ENCODE data around the gene APIP.

Gene APIP

DNA sequence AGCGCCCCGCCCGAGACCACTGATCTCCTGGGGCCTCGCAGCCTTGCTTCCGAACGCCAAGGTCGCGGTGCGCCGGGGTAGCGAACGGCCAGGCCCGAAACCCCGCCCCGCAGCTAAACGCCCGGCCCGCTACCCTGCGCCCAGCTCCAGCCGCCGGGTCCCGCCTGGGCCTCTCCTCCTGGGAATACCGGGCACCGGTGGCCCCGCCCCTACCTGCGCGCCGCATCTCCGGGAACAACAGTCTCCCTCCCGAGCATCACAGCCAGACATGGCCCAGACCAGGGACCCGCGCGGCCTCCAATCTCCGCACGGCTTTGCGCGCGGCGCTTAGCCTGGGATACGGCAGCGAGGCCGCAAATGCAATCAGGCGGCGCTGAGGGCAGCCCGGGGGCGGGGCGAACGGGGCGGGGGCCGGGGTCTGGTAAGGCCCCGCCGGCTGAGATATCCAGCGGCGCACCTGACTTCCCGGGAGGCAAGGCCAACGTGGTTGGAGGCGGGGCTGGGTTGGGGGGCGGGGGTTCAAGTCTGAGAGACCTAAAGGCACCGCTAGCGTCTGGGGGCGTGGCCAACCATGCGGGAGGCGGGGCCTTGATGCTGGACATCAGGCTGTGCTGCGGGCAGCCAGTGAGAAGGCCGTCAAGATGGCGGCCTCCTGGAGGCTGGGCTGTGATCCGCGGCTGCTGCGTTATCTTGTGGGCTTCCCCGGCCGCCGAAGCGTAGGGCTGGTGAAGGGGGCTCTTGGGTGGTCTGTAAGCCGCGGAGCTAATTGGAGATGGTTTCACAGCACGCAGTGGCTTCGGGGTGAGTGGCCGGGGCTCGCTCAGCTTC lies at the start of gene APIP, which contains the start of gene PDHX:
APIP (minus strand) TSS at position 365 of the 828 bp plus-strand sequence; CDS start at position 270, 95 bp downstream.
PDHX (plus strand) TSS at position 604 of the 828 bp plus-strand sequence; CDS start at position 642, 38 bp downstream.
- DNase-seq (ENCODE audit: low read depth, low spot score), result peak; percentile 76

- DNase-seq (ENCODE audit: low read depth, low spot score), result no peak
These were observed 48.6 kb upstream of the APIP start for GRCh38 chr11:34964610-34965331.

DNA sequence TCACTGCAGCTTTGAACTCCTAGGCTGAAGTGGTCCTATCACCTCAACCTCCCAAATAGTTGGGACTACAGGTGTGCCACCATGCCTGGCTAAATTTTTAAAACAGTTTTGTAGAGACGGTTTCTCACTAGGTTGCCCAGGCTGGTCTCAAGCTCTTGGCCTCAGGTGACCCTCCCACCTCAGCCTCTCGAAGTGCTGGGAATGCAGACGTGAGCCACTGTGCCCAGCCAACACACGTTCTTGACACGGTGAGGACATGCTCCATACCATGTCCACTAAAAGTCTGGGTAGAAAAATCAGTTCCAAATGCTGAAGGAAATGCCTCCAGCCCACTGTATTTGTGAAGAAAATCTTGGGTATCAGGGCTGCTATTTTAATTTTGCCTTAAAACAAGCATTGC lies 47.2 kb upstream of the APIP start:
- no peak for DNase-seq (ENCODE audit: low read depth, low spot score)

DNA sequence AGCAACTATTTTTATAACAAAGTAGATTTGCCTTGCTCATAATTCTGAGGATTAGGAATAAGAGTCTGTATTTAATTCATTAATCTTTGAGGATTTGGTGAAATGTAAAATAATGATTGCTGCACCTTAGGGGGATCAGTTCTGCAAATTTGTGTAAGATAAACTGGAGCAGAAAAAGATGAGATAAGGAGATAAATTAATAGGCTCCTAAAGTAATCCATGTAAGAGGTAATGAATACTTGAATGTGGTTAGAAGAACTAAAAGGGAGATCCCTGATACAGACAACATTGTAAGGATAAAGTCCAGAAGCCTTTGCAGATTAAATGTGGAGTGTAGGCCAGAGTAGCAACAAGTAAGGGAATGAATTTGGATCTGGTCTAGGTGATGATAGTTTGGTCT lies 45.9 kb upstream of the APIP start:
- no peak for DNase-seq (ENCODE audit: low read depth, low spot score)

DNA sequence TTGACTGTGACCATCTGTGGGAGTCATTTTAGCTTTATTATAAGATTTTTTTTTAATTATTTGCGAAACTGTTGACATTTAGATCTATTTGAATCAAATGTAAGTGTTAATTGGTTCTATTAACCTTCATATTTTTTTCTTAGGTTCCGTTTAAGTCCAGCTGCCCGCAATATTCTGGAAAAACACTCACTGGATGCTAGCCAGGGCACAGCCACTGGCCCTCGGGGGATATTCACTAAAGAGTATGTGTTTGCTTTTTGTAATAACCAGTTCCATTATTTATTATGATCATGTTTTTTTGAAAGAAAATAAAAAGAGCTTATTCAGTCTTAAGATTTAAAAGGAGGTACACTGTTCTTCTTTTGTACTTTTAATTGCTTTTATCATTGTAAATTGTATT lies 44.1 kb upstream of the APIP start:
- DNase-seq (ENCODE audit: low read depth, low spot score), result no peak

- DNase-seq (ENCODE audit: low read depth, low spot score), result no peak
These were observed 43.6 kb upstream of the APIP start for GRCh38 chr11:34959770-34960169.

GRCh38 chr11:34957606-34958005 lies 41.4 kb upstream of the APIP start:
- DNase-seq (ENCODE audit: low read depth, low spot score), result no peak

- no peak for DNase-seq (ENCODE audit: low read depth, low spot score)
These were observed 41.0 kb upstream of the APIP start for GRCh38 chr11:34957206-34957605.

DNA sequence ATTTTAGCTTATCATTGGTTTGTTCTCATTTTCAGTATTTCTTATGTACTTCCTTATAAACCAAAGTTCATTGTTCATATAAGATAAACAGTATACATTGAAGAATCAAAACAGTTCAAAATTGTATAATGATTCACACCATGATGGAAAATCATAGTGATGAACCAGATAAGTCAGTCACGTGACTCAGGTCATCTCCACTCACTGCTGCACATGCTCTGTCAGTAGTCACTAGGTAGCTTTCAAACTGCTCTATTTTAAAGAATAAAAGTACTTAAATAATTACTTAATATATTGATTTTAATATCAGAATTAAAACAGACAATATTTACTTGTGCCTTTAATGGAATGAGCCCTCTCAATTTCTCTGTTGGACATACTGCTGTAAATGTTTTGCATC lies 37.8 kb upstream of the APIP start:
- DNase-seq (ENCODE audit: low read depth, low spot score), result no peak

DNA sequence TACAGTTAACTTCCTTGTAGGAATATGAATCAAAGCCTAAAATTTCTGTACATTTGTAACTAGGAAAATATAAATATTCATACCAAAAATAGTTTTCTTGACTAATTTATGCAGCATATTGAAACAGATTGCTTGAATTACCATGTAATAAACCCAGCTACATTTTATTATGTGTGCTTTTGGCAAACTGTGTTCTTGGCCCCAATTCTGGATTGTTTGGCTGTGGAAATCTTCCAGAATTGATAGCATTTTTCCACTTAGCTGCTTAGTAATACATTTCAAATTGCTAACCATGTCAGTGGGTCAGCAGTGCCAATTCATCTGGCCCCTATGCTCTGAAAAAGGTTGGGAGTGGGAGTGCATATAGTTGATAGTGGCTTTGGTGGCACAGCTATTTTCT lies 32.5 kb upstream of the APIP start:
- no peak for DNase-seq (ENCODE audit: low read depth, low spot score)

DNA sequence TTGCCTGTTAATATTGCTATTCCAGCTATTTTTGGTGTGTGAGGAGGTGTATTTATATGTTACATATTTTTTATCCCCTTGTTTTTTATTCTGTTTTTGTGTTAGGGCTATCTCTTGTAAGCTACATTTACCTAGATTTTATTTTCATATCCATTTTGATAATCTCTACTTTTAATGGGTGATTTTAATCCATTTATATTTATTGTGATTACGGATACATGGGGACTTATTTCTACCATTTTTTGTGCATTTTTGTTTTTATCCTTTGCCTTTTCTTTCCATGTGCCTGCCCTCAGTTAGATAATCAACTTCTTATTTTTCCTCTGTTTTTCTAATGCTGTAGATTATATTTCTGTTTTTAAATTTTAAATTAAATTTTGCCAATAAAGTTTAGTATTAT lies 28.5 kb upstream of the APIP start:
- no peak for DNase-seq (ENCODE audit: low read depth, low spot score)

- no peak for DNase-seq (ENCODE audit: low read depth, low spot score)
These were observed 25.5 kb upstream of the APIP start for GRCh38 chr11:34941688-34942087.

GRCh38 chr11:34940026-34940677 lies 24.0 kb upstream of the APIP start:
- no peak for DNase-seq (ENCODE audit: low read depth, low spot score)

DNA sequence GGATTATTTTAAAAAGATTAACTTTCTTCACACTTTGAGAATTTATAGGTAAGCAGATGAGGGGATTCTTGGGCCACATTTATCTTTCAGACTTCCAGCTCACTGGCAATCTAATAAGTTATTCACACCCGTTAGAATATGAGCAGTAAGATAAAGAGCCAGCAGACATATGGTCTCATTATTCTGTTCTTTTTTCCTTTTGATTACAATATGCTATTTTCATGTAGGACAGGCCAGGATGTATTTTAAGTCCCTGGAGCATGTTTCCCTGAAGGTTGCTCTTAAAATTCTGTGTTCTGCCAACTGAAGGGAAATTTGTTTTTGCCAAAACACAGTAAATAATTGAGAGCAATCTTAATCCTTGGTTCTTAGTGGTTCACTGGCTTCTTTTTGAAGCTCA lies 22.4 kb upstream of the APIP start:
- DNase-seq (ENCODE audit: low read depth, low spot score), result no peak

- no peak for DNase-seq (ENCODE audit: low read depth, low spot score)
These were observed 20.9 kb upstream of the APIP start for GRCh38 chr11:34936945-34937629.

DNA sequence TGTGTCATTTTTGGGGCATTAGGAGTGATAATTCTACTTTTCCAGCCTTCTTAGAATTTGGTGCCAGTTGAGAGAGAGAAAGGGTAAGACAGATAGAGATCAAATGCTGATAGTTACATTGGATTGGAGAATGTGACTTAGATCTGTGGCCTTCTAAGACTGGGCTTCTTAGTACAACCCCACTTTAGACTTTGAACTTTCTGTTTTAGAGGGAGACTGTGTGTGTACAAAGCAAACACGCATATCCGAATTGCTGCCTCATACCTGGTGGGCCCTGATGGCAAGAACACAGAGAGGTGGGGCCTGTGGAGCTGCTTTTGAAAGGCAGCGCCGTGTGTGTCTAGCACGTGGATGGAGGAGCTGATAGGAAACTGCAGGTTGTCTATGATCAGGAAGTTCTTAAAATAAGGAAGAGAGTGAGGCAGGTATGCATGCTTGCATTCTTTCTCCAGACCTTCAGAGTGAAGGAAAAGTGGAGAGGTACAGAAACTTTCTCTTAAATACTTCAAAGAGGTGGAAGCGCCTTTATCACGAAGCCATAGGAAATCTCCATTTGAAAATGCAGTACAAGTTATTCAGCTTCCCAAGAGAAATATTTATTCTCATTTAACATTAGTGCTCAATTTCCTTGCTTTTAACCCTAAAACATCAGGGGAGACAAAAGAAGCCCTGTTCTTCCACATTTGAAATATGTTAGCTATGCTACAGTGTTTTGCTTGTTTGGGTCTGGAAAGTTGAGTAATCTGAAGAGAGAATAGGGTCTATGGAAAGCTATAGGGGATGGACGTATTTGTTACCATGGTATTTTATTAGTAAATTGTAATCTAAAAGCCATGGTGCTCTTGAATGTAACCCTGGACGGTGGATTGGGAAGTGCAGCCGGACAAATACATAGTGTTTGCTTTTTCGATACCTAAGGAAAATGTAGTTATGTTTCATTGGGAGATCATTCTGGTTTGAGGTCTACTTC lies 13.9 kb upstream of the APIP start:
- no peak for DNase-seq (ENCODE audit: low read depth, low spot score)

DNA sequence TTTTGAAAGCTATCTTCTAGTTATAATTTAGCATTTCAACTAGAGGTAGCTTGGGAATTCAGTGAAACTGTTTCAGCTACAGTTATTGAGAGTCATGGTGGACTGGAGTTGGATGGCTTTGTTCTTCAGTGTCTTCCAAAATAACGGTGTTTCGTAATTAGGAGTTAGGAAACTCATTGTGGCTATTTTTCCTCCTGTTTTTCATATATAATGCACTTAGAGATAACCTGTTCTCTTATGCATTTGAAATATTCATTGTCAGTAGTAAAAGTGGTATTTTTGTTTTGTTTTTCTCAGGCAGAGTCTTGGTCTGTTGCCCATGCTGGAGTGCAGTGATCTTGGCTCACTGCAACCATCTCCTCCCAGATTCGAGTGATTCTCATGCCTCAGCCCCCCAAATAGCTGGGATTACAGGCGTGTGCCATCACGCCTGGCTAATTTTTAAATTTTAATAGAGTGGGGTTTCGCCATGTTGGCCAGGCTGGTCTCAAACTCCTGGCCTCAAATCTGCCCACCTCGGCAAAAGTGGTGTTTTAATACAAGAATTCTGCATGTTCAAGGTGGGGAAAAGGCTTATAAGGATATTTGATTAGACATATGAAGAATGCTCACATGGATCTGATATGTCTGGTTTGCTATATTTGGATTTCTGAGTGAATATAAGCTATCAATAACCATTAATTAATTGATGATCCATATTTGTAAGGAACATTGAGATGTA lies 12.9 kb upstream of the APIP start:
- DNase-seq (ENCODE audit: low read depth, low spot score), result no peak

- no peak for DNase-seq (ENCODE audit: low read depth, low spot score)
These were observed 12.2 kb upstream of the APIP start for GRCh38 chr11:34928268-34928959.

GRCh38 chr11:34926831-34927132 lies 10.6 kb upstream of the APIP start:
- no peak for DNase-seq (ENCODE audit: low read depth, low spot score)
